Motor neuron (in vitro differentiated cells): ENCODE data around the gene ITPKB. TPM values are rescaled to one million over a fixed set of nuclear protein-coding genes. Genes with fewer than 3 reads are reported as not detected.
"Not testable (repeated sequence)": the region's sequence is repeated elsewhere in the genome, so short reads cannot be mapped to it uniquely, and the experiment has no call there.

Source experiments
- ATAC-seq, 8 experiments: fragments of 200-7000 bp; cut with Tn5 transposase; replicated peaks in 6 of 8; 2 replicates each; pipeline ENCODE4 v1.8.0; 2021; ENCODE audit warnings: mild to moderate bottlenecking in 8 of 8, moderate library complexity in 8 of 8
- H3K27ac ChIP-seq, 2 donors: fragments of 250-450 bp; sonication (Bioruptor Pico); 2 replicates each; pipeline ENCODE4 v1.9.0; 2021; ENCODE audit warnings: antibody characterized with exemption in 2 of 2, mild to moderate bottlenecking in 2 of 2, moderate library complexity in 1 of 2
- H3K4me1 ChIP-seq, 2 donors: fragments of 250-450 bp; sonication (Bioruptor Pico); replicated peaks in 1 of 2; 2 replicates each; pipeline ENCODE4 v1.6.1; 2021; ENCODE audit warnings: antibody characterized with exemption in 2 of 2, mild to moderate bottlenecking in 2 of 2, moderate library complexity in 1 of 2
- H3K4me3 ChIP-seq, 5 donors: fragments of 250-450 bp; sonication (Bioruptor Pico); 2 replicates each; pipeline ENCODE4 v1.9.0; 2021; ENCODE audit warnings: antibody characterized with exemption in 5 of 5, mild to moderate bottlenecking in 5 of 5, moderate library complexity in 4 of 5
- WGBS, 10 experiments: fragments of 450-650 bp; shearing (Covaris generic); methylation state at CpG; one replicate each; pipeline ENCODE4 v1.0.0; 2022; 5-methylcytosine and 5-hydroxymethylcytosine counted together
- in situ Hi-C, 9 experiments: fragments of 400-800 bp; cut with MboI; loops; one replicate each; pipeline ENCODE4 v1.15.0; 2021; ENCODE audit warnings: low sequenced_read_pairs in 9 of 9, low pct_unique_long_range_greater_than_20kb in 2 of 9; ENCODE audit not compliant: unreplicated experiment in 9 of 9
- total RNA-seq, 8 experiments: library from RNA; unstranded; fragments of 300-600 nt; gene quantifications; 2 replicates each; pipeline versions ENCODE4 v1.2.3 to v1.2.4, GENCODE V29; 2022

ITPKB gene
- total RNA-seq, 8 experiments from 2014 or later: 0.54 to 48.6 (median 3.4) TPM

GRCh38 chr1:226642421-226642820 lies 96.7 kb downstream of the ITPKB start:
- no peak overlapping the region for H3K4me3 ChIP-seq
- no peak overlapping the region for H3K27ac ChIP-seq
- H3K4me1 ChIP-seq: peaks cover 0 to 9% of the 10 kb centered on the region in 2 donors
- in situ Hi-C loops: loop anchor here in 6 of 9 experiments (5.0 to 25.0 kb wide), 4 partner anchors 185 to 795 kb away; partner anchors contain the start of gene COQ8A (in 1 of the 6)
- no peak for ATAC-seq
- 80 to 100% (median 94%) methylated on average over 1 to 6 of the region's 8 CpGs; no CpG with 5 or more reads in 7 of the 10 experiments for WGBS, 10 experiments

GRCh38 chr1:226641671-226642231 lies 97.3 kb downstream of the ITPKB start:
- in situ Hi-C loops: loop anchor here in 6 of 9 experiments (5.0 to 25.0 kb wide), 4 partner anchors 186 to 796 kb away; partner anchors contain the start of gene COQ8A (in 1 of the 6)

DNA sequence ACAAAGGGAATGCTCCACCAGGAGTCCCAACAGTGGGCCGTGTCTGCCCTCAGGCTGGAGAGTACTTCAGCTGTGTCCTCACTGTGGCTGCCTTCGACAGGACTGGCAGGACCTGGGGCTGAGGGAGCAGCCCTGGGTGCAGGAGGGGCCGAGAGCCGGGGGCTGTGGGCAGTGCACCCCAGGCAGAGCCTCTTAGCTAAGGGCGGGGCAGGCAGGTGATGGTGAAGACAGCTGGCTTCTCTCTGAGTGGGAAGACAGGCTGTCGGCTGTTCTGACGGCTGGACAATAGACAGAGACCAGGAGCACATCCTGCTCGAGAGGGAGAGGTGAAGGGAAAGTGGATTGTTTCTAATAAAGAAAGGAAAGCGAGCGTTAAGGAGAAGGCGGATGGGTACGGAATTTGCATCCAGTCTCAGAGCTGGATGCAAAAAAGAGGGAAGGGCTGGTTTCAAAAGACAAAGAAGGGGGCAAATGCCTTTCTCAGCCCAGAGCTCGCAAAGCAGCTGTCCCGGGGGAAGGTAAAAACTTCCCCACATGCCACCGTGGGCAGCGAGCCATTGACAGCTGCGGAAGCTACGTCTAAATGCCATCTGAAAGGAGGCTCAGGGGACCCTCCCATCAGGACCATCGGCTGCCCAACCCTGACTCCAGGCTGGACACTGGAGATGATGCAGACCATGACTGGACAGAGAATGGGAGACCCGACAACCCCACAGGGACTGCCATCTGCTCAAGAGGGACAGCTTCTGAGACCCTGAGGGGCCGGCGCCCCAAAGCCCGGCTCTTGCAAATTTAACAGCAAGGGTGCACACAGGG lies 98.6 kb downstream of the ITPKB start:
- 66 to 96% (median 73%) methylated on average over 1 to 20 of the region's 23 CpGs; no CpG with 5 or more reads in 2 of the 10 experiments for WGBS, 10 experiments
- peaks cover 0 to 9% of the 10 kb centered on the region in 2 donors for H3K4me1 ChIP-seq
- no peak overlapping the region for H3K4me3 ChIP-seq
- H3K27ac ChIP-seq: no peak overlapping the region
- ATAC-seq: no peak
- in situ Hi-C loops: loop anchor here in 6 of 9 experiments (5.0 to 25.0 kb wide), 4 partner anchors 187 to 797 kb away; partner anchors contain the start of gene COQ8A (in 1 of the 6)

More at GRCh38 chr1:226641671-226642231, 97.3 kb downstream of the ITPKB start:
- 93 to 100% (median 95%) methylated on average over 1 to 13 of the region's 23 CpGs; no CpG with 5 or more reads in 5 of the 10 experiments for WGBS, 10 experiments
- H3K4me1 ChIP-seq: peaks cover 0 to 9% of the 10 kb centered on the region in 2 donors
- no peak overlapping the region for H3K27ac ChIP-seq
- no peak for ATAC-seq
- no peak overlapping the region for H3K4me3 ChIP-seq

GRCh38 chr1:226639631-226640061 lies 99.4 kb downstream of the ITPKB start:
- H3K4me3 ChIP-seq: no peak overlapping the region
- WGBS, 10 experiments: 92 to 100% (median 98%) methylated on average over 1 to 12 of the region's 18 CpGs; no CpG with 5 or more reads in 5 of the 10 experiments
- ATAC-seq: no peak
- H3K4me1 ChIP-seq: peaks cover 0 to 9% of the 10 kb centered on the region in 2 donors
- in situ Hi-C loops: loop anchor here (5.0 to 25.0 kb wide), 6 partner anchors 185 to 798 kb away; partner anchors contain the start of gene COQ8A (in 1 of the 9)
- no peak overlapping the region for H3K27ac ChIP-seq

- in situ Hi-C loops: loop anchor here (10.0 to 25.0 kb wide), 5 partner anchors 186 to 798 kb away; partner anchors contain the start of gene COQ8A (in 1 of the 9)
- WGBS, 10 experiments: 93 to 100% (median 100%) methylated on average over 1 to 5 of the region's 8 CpGs; no CpG with 5 or more reads in 5 of the 10 experiments
- not testable (repeated sequence) for ATAC-seq, H3K4me1 ChIP-seq, H3K27ac ChIP-seq, H3K4me3 ChIP-seq
These were observed 99.9 kb downstream of the ITPKB start for GRCh38 chr1:226639206-226639605.

- Histone ChIP-seq H3K27ac (no peak overlapping the region), H3K4me1 (peaks cover 0 to 12% of the 10 kb centered on the region in 2 donors), H3K4me3 (no peak overlapping the region)
- WGBS, 10 experiments: 52 to 98% (median 90%) methylated on average over 3 to 14 of the region's 16 CpGs; no CpG with 5 or more reads in 5 of the 10 experiments
- in situ Hi-C loops: loop anchor here (10.0 to 25.0 kb wide), 5 partner anchors 186 to 799 kb away; partner anchors contain the start of gene COQ8A (in 1 of the 9)
- ATAC-seq: no peak
These were observed 100.5 kb downstream of the ITPKB start for GRCh38 chr1:226638608-226639007.

- no peak overlapping the region for H3K27ac ChIP-seq
- in situ Hi-C loops: loop anchor here (10.0 to 25.0 kb wide), 5 partner anchors 187 to 799 kb away; partner anchors contain the start of gene COQ8A (in 1 of the 9)
- H3K4me1 ChIP-seq: peaks cover 0 to 8% of the 10 kb centered on the region in 2 donors
- 60 to 93% (median 71%) methylated on average over 1 to 5 of the region's 10 CpGs; no CpG with 5 or more reads in 5 of the 10 experiments for WGBS, 10 experiments
- peak in 1 of 8 experiments; percentile 5 for ATAC-seq
- H3K4me3 ChIP-seq: no peak overlapping the region
These were observed 101.0 kb downstream of the ITPKB start for GRCh38 chr1:226638001-226638601.

DNA sequence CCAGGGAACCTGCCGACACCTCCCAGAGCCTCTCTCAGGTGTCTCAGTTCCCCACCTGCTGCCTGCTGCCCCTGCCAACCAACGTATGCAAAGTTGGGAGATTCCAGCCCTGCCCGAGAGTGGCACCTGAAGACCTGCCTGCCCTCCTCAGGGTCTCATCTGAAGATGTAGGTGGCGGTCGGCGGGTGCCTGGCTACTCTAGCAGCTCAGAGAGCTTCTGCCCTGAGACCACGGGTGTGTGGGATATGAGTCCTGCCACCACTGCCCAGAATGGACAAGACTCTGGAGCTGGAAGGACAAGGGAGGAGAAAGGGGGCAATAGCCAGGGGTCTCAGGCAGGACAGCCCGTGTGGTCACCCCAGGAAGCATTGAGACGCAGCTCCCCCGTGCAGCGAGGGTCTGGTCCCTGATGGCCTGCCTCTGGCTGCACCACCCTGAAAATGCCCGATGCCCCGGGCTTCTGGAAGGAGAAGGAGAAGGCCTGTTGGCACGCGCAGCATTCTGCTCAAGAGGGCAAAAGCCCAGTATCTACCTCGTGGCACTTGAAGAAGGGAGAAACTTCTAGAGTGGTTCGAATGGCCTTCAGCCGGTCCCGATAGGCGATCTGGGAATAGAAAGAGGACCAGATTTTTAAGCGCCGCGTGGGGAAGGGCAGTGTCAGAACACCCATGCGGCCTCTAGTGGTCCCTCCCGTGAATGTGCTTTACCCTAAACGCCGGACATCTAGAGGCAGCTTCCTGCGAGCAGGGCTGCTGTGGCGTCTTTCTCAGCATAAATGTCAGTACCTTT lies 101.7 kb downstream of the ITPKB start:
- Histone ChIP-seq H3K4me3 (no peak overlapping the region), H3K4me1 (peaks cover 0 to 7% of the 10 kb centered on the region in 2 donors), H3K27ac (no peak overlapping the region)
- peak in 2 of 8 experiments; percentile 68 to 84 for ATAC-seq
- 16 to 98% (median 78%) methylated on average over 1 to 18 of the region's 29 CpGs; no CpG with 5 or more reads in 1 of the 10 experiments for WGBS, 10 experiments
- in situ Hi-C loops: loop anchor here (10.0 to 25.0 kb wide), 5 partner anchors 187 to 800 kb away; partner anchors contain the start of gene COQ8A (in 1 of the 9)

GRCh38 chr1:226636847-226637096 lies 102.3 kb downstream of the ITPKB start:
- Histone ChIP-seq H3K27ac (no peak overlapping the region), H3K4me1 (peaks cover 0 to 7% of the 10 kb centered on the region in 2 donors), H3K4me3 (no peak overlapping the region)
- in situ Hi-C loops: loop anchor here (10.0 to 25.0 kb wide), 5 partner anchors 188 to 801 kb away; partner anchors contain the start of gene COQ8A (in 1 of the 9)
- no peak for ATAC-seq
- WGBS, 10 experiments: 20 to 100% (median 86%) methylated on average over 1 of the region's 1 CpG; no CpG with 5 or more reads in 5 of the 10 experiments

DNA sequence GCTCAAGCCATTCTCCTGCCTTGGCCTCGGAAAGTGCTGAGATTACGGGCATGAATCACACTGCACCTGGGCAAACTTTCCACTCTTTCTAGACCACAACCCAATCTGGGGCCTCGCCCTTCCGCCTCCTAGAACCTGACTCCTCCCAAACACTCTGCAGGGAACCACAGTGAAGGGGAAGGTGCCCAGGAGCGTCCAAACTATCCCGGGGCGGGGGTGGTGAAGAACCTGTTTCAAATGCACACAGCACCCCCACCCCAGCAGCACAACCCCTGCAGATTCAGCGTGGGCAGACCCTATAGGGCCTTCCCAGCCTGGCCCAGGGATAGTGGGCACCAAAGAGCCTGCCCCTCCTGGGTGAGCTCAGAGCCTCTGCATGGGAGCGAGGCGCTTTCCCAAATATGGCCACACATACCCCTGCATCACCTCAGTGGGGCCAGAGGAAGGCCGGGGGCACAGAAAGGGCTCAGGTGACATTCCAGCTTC lies 103.6 kb downstream of the ITPKB start:
- no peak for ATAC-seq
- peaks cover 0 to 7% of the 10 kb centered on the region in 2 donors for H3K4me1 ChIP-seq
- H3K27ac ChIP-seq: no peak overlapping the region
- in situ Hi-C loops: loop anchor here (10.0 to 25.0 kb wide), 5 partner anchors 189 to 802 kb away; partner anchors contain the start of gene COQ8A (in 1 of the 9)
- WGBS, 10 experiments: 60 to 100% (median 86%) methylated on average over 1 to 11 of the region's 11 CpGs; no CpG with 5 or more reads in 4 of the 10 experiments
- no peak overlapping the region for H3K4me3 ChIP-seq

GRCh38 chr1:226634611-226635246 lies 104.4 kb downstream of the ITPKB start:
- H3K27ac ChIP-seq: no peak overlapping the region
- in situ Hi-C loops: loop anchor here (10.0 to 25.0 kb wide), 5 partner anchors 190 to 803 kb away; partner anchors contain the start of gene COQ8A (in 1 of the 9)
- WGBS, 10 experiments: 60 to 95% (median 86%) methylated on average over 1 to 11 of the region's 22 CpGs; no CpG with 5 or more reads in 6 of the 10 experiments
- peak in 1 of 8 experiments; percentile 10 for ATAC-seq
- no peak overlapping the region for H3K4me3 ChIP-seq
- H3K4me1 ChIP-seq: peaks cover 0 to 7% of the 10 kb centered on the region in 2 donors
